Hepatocyte (in vitro differentiated cells): ENCODE data around the gene HEBP2.

ENCODE experiments used
- CTCF ChIP-seq: fragments of 200-600 bp; sonication (generic); IDR thresholded peaks from 2 replicates; pipeline ENCODE4 v1.5.1; 2016; ENCODE audit warnings: antibody characterized with exemption, mild to moderate bottlenecking; ENCODE audit not compliant: poor library complexity
- EZH2 ChIP-seq: fragments of 200-600 bp; sonication (generic); IDR thresholded peaks from 2 replicates; pipeline ENCODE4 v1.6.1; 2016; ENCODE audit warnings: antibody characterized with exemption, mild to moderate bottlenecking, borderline replicate concordance
- EZH2phosphoT487 ChIP-seq: fragments of 200-600 bp; sonication (generic); IDR thresholded peaks from one replicate; pipeline ENCODE4 v1.6.1; 2018; ENCODE audit warnings: antibody characterized with exemption, mild to moderate bottlenecking, low read depth, moderate library complexity; ENCODE audit not compliant: unreplicated experiment, severe bottlenecking

- TF ChIP-seq CTCF (no peak), EZH2phosphoT487 (no peak), EZH2 (no peak)
These were observed 40.0 kb downstream of the HEBP2 start for GRCh38 chr6:138443979-138444378.
